HCT116 (cell line): ENCODE results near the gene GTF2IRD1. TPM values are rescaled to one million over a fixed set of nuclear protein-coding genes. Genes with fewer than 3 reads are reported as not detected.

Source experiments
- ATAC-seq: fragments of 200-7000 bp; cut with Tn5 transposase; 2 replicates; pipeline ENCODE4 v1.9.1; 2020; ENCODE audit warnings: mild to moderate bottlenecking, moderate library complexity
- BruUV-seq: library from RNA; stranded (reverse); fragments of 400-500 nt; replicated peaks from 2 replicates; lab custom pipeline; 2021; lab: Mats Ljungman, UMichigan
- CTCF ChIA-PET: fragments of 300-600 bp; sonication (Branson Sonifier 250); formaldehyde crosslinking; loops from one replicate; lab custom pipeline; 2021; ENCODE audit warnings: antibody characterized with exemption; lab: Charles Lee
- POLR2A ChIA-PET: fragments of 300-600, 350-600 bp; sonication (Branson Sonifier 250); formaldehyde crosslinking; loops from one replicate; lab custom pipeline; 2021; ENCODE audit warnings: antibody characterized with exemption; lab: Charles Lee
- RAD21 ChIA-PET, 2 experiments: fragments of 300-600 bp; sonication (Branson Sonifier 250); formaldehyde crosslinking; loops; one replicate each; lab custom pipeline; 2023; ENCODE audit warnings: low total read pairs in 2 of 2; ENCODE audit not compliant: uncharacterized antibody in 2 of 2, unreplicated experiment in 2 of 2, low non-redundant PET in 1 of 2; lab: Charles Lee
- DNase-seq: peaks from one replicate; pipeline ENCODE4 v3.0.0-alpha.2; 2010; ENCODE audit warnings: low read depth, low spot score
- H2AFZ ChIP-seq: fragments of 200-600 bp; shearing (Covaris generic), sonication (generic); 2 replicates; pipeline ENCODE4 v1.6.1; 2017; ENCODE audit warnings: low read depth, mixed run types, mixed read lengths, antibody characterized with exemption, low read length; ENCODE audit not compliant: poor library complexity, severe bottlenecking
- H3K27ac ChIP-seq: 2 replicates; pipeline ENCODE4 v1.5.1; 2012; ENCODE audit warnings: low read depth, low read length
- H3K27me3 ChIP-seq: fragments of 200-600 bp; sonication (generic); 2 replicates; pipeline ENCODE4 v1.6.1; 2016; ENCODE audit warnings: mixed run types, low read length, mixed read lengths; ENCODE audit not compliant: insufficient read depth
- H3K36me3 ChIP-seq, 2 experiments: fragments of 200-500 bp in 1 of 2; fragments of 200-600 bp in 1 of 2; sonication (Bioruptor generic) in 1 of 2; sonication (generic) in 1 of 2; 2 replicates each; pipeline versions ENCODE4 v1.5.1 to v1.6.1; 2014 to 2016; ENCODE audit warnings: low read length in 2 of 2, inconsistent platforms in 1 of 2, mixed read lengths in 1 of 2, mixed run types in 1 of 2; ENCODE audit not compliant: insufficient read depth in 2 of 2, control insufficient read depth in 1 of 2
- H3K4me1 ChIP-seq, 2 experiments: fragments of 200-600 bp in 1 of 2; sonication (generic) in 1 of 2; 2 replicates each; pipeline versions ENCODE4 v1.5.1 to v1.6.1; 2012 to 2017; ENCODE audit warnings: low read length in 2 of 2, inconsistent platforms in 1 of 2, mild to moderate bottlenecking in 1 of 2, mixed read lengths in 1 of 2, mixed run types in 1 of 2, moderate library complexity in 1 of 2; ENCODE audit not compliant: insufficient read depth in 2 of 2, control insufficient read depth in 1 of 2
- H3K4me2 ChIP-seq: fragments of 200-600 bp; sonication (generic); 2 replicates; pipeline ENCODE4 v1.6.1; 2017; ENCODE audit warnings: mixed run types, low read length, mixed read lengths
- H3K4me3 ChIP-seq, 2 experiments: fragments of 200-600 bp in 1 of 2; sonication (generic) in 1 of 2; replicated peaks in 1 of 2; 2 replicates each; pipeline ENCODE4 v1.5.1; 2011 to 2016; ENCODE audit warnings: low read length in 2 of 2, control low read depth in 1 of 2, low read depth in 1 of 2, mild to moderate bottlenecking in 1 of 2, mixed read lengths in 1 of 2, mixed run types in 1 of 2
- H3K79me2 ChIP-seq: fragments of 200-600 bp; sonication (generic); 2 replicates; pipeline ENCODE4 v1.6.1; 2017; ENCODE audit warnings: mild to moderate bottlenecking, mixed run types, low read length, moderate library complexity, mixed read lengths; ENCODE audit not compliant: insufficient read depth
- H3K9ac ChIP-seq: fragments of 200-600 bp; sonication (generic); 2 replicates; pipeline ENCODE4 v1.6.1; 2016; ENCODE audit warnings: low read length, mixed read lengths
- H3K9me2 ChIP-seq: fragments of 200-600 bp; sonication (generic), shearing (Covaris generic); 2 replicates; pipeline ENCODE4 v1.6.1; 2017; ENCODE audit warnings: mixed run types, mild to moderate bottlenecking, moderate library complexity; ENCODE audit not compliant: insufficient read depth
- H3K9me3 ChIP-seq, 2 experiments: fragments of 200-500 bp in 1 of 2; fragments of 200-600 bp in 1 of 2; sonication (Bioruptor generic) in 1 of 2; sonication (generic) in 1 of 2; 2 replicates each; pipeline ENCODE4 v1.6.1; 2014 to 2017; ENCODE audit warnings: low read length in 2 of 2, mixed read lengths in 2 of 2, inconsistent platforms in 1 of 2, low read depth in 1 of 2, mild to moderate bottlenecking in 1 of 2, mixed run types in 1 of 2, moderate library complexity in 1 of 2; ENCODE audit not compliant: control insufficient read depth in 1 of 2, insufficient read depth in 1 of 2
- H4K20me1 ChIP-seq: fragments of 200-600 bp; sonication (generic), shearing (Covaris generic); 2 replicates; pipeline ENCODE4 v1.6.1; 2017; ENCODE audit warnings: mixed run types, mild to moderate bottlenecking, moderate library complexity; ENCODE audit not compliant: insufficient read depth
- EGR1 ChIP-seq: IDR thresholded peaks from 2 replicates; pipeline ENCODE4 v1.6.1; 2012; ENCODE audit warnings: low read depth
- JUND ChIP-seq: IDR thresholded peaks from 2 replicates; pipeline ENCODE4 v1.6.1; 2012
- POLR2A ChIP-seq: IDR thresholded peaks from 2 replicates; pipeline ENCODE4 v1.7.0; 2011; ENCODE audit warnings: borderline replicate concordance; ENCODE audit not compliant: insufficient read depth, insufficient read length; ENCODE audit errors: extremely low read depth
- REST ChIP-seq: IDR thresholded peaks from 2 replicates; pipeline ENCODE4 v1.6.1; 2012; ENCODE audit warnings: low read depth
- ZBTB33 ChIP-seq: IDR thresholded peaks from 2 replicates; pipeline ENCODE4 v1.6.1; 2011; ENCODE audit warnings: mild to moderate bottlenecking, low read length, moderate library complexity; ENCODE audit not compliant: insufficient replicate concordance; ENCODE audit errors: extremely low read depth
- intact Hi-C: fragments of 100-400 bp; cut with micrococcal nuclease; formaldehyde crosslinking; loops from 2 replicates; pipeline ENCODE4 v1.10.0; 2022
- total RNA-seq: library from RNA; stranded (reverse); gene quantifications from one replicate; pipeline ENCODE4 v1.2.1, GENCODE V29; 2021; ENCODE audit not compliant: unreplicated experiment

Gene GTF2IRD1
- total RNA-seq, 1 experiment from 2014 or later = 34.5 TPM

GRCh38 chr7:74560086-74560719 is 106.5 kb downstream of the GTF2IRD1 start:
- ChIA-PET POLR2A (no interaction called here), CTCF (no interaction called here), RAD21 (no interaction called here)
- H3K4me3 ChIP-seq = no peak overlapping the region
- H3K79me2 ChIP-seq = no peaks in the 10 kb centered on the region
- peaks cover 6 to 9% of the 10 kb centered on the region in 2 experiments; a peak in 3 of 4 replicates for H3K36me3 ChIP-seq
- H3K9me3 ChIP-seq = no peaks in the 10 kb centered on the region
- peaks cover 0 to 5% of the 10 kb centered on the region in 2 experiments; a peak in 1 of 4 replicates for H3K4me1 ChIP-seq
- H3K9me2 ChIP-seq = no peaks in the 10 kb centered on the region
- intact Hi-C loops = no loop called here
- H3K9ac ChIP-seq = no peak overlapping the region
- no peak overlapping the region for H3K4me2 ChIP-seq
- BruUV-seq = no TSS peak
- DNase-seq (no peak), ATAC-seq (no peak)
- no peak for TF ChIP-seq EGR1
- no peak for TF ChIP-seq ZBTB33
- TF ChIP-seq REST = no peak
- no peak for TF ChIP-seq JUND
- TF ChIP-seq POLR2A = no peak
- no peaks in the 10 kb centered on the region for H4K20me1 ChIP-seq
- no peak overlapping the region for H2AFZ ChIP-seq
- H3K27ac ChIP-seq = no peak overlapping the region
- no peaks in the 10 kb centered on the region for H3K27me3 ChIP-seq
